Neural crest cell (in vitro differentiated cells): Measurements from ENCODE around the gene HGD. TPM values are rescaled to one million over a fixed set of nuclear protein-coding genes. Genes with fewer than 3 reads are reported as not detected.

ENCODE experiments used
- DNase-seq: peaks from one replicate; pipeline ENCODE4 v3.0.0; 2021; ENCODE audit warnings: low read depth, mixed read lengths, low spot score
- H3K27ac Mint-ChIP-seq: one replicate; pipeline ENCODE4 v1.8.0; 2021; ENCODE audit warnings: mild to moderate bottlenecking, mixed read lengths; ENCODE audit not compliant: unreplicated experiment
- H3K27me3 Mint-ChIP-seq: 2 replicates; pipeline ENCODE4 v1.8.0; 2021; ENCODE audit warnings: low read depth, mild to moderate bottlenecking, mixed read lengths
- H3K36me3 Mint-ChIP-seq: 2 replicates; pipeline ENCODE4 v1.8.0; 2021; ENCODE audit warnings: low read depth, mild to moderate bottlenecking, mixed read lengths
- H3K4me1 Mint-ChIP-seq: 2 replicates; pipeline ENCODE4 v1.8.0; 2021; ENCODE audit warnings: mixed read lengths
- H3K4me3 Mint-ChIP-seq: one replicate; pipeline ENCODE4 v1.8.0; 2021; ENCODE audit warnings: mild to moderate bottlenecking, mixed read lengths
- H3K9me3 Mint-ChIP-seq: 2 replicates; pipeline ENCODE4 v1.8.0; 2021; ENCODE audit warnings: mixed read lengths
- total RNA-seq: library from RNA; stranded (reverse); gene quantifications from 2 replicates; pipeline ENCODE4 v1.2.1, GENCODE V29; 2021
- TF ChIP-seq, protein P1 (sequence below): fragments of 200-600 bp; sonication (generic); conservative IDR thresholded peaks from 2 replicates; pipeline ENCODE4 v1.5.0; 2021; ENCODE audit warnings: antibody characterized with exemption, mild to moderate bottlenecking

HGD gene
- total RNA-seq, 1 donor from 2014 or later, result 1.2 TPM

GRCh38 chr3:120710369-120710768, 28.3 kb upstream of the HGD start:
- Mint-ChIP-seq H3K36me3 (no peaks in the 10 kb centered on the region), H3K9me3 (no peaks in the 10 kb centered on the region)
- TF ChIP-seq, protein P1, sequence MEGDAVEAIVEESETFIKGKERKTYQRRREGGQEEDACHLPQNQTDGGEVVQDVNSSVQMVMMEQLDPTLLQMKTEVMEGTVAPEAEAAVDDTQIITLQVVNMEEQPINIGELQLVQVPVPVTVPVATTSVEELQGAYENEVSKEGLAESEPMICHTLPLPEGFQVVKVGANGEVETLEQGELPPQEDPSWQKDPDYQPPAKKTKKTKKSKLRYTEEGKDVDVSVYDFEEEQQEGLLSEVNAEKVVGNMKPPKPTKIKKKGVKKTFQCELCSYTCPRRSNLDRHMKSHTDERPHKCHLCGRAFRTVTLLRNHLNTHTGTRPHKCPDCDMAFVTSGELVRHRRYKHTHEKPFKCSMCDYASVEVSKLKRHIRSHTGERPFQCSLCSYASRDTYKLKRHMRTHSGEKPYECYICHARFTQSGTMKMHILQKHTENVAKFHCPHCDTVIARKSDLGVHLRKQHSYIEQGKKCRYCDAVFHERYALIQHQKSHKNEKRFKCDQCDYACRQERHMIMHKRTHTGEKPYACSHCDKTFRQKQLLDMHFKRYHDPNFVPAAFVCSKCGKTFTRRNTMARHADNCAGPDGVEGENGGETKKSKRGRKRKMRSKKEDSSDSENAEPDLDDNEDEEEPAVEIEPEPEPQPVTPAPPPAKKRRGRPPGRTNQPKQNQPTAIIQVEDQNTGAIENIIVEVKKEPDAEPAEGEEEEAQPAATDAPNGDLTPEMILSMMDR, result no peak

DNA sequence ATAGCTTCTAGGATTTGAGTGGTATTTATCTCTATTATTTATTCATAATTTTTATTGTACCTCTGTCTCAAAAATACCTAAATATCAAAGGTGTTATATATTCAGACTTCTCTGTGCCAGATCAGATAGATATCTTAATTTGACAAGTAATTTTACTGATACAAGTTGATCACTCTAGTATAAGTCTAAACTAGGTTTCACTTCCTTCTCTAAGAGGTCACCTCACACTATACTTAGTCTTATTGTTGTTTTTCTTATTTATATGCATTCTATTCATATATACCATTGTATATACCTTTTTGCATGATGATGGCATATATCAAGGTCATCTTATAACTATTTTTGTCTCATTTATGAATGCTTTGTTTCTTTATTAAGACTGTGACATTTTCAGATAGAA, 26.4 kb upstream of the HGD start:
- H3K27me3 Mint-ChIP-seq, result no peaks in the 10 kb centered on the region
- no peak overlapping the region for H3K27ac Mint-ChIP-seq
- no peaks in the 10 kb centered on the region for H3K4me1 Mint-ChIP-seq
- no peak for DNase-seq
- TF ChIP-seq, protein P1, result no peak
- H3K9me3 Mint-ChIP-seq, result no peaks in the 10 kb centered on the region
- H3K4me3 Mint-ChIP-seq, result no peak overlapping the region
- H3K36me3 Mint-ChIP-seq, result peaks cover 8% of the 10 kb centered on the region

More at GRCh38 chr3:120710369-120710768, 28.3 kb upstream of the HGD start:
- no peaks in the 10 kb centered on the region for H3K4me1 Mint-ChIP-seq
- DNase-seq, result no peak
- H3K27ac Mint-ChIP-seq, result no peak overlapping the region
- H3K27me3 Mint-ChIP-seq, result no peaks in the 10 kb centered on the region
- H3K4me3 Mint-ChIP-seq, result no peak overlapping the region

- no peaks in the 10 kb centered on the region for H3K4me1 Mint-ChIP-seq
These were observed 24.9 kb upstream of the HGD start for GRCh38 chr3:120706950-120707349.

DNA sequence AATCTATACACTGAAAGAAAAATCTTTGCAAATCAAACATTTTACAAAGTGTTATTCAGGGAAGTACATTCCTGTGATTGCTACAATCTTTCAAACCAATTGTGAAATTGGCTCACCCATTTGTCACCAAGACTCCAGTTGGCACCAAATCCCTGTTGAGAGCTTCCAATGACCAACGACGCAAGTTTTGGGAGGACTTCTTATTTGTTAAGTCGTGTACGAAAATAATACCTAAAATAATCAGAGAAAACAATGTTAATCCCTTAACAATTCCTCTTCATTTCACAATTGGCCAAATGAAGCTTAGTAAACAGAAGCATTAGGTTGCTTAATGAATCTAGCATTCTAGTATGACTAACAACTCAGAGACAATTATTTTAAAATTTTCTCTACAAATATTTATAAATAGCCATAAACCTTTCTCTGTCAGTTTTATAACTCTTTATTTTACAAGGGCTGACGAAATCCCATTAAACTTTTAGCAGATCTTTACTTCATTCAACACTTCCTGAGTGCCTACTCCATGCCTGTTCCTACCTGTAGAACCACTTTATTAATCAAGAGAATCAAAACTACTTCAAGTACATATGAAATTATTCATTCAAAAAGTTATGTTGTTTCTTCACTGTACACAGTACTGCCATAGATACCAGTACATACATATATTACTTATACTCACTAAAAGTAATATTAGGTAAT, 24.0 kb upstream of the HGD start:
- Mint-ChIP-seq H3K9me3 (no peaks in the 10 kb centered on the region), H3K27ac (no peak overlapping the region), H3K36me3 (peaks cover 13% of the 10 kb centered on the region), H3K27me3 (no peaks in the 10 kb centered on the region), H3K4me3 (no peak overlapping the region), H3K4me1 (no peaks in the 10 kb centered on the region)
- DNase-seq, result no peak
- TF ChIP-seq, protein P1, result no peak

More at GRCh38 chr3:120706950-120707349, 24.9 kb upstream of the HGD start:
- Mint-ChIP-seq H3K27me3 (no peaks in the 10 kb centered on the region), H3K36me3 (peaks cover 13% of the 10 kb centered on the region), H3K4me3 (no peak overlapping the region), H3K27ac (no peak overlapping the region), H3K9me3 (no peaks in the 10 kb centered on the region)
- no peak for DNase-seq
- TF ChIP-seq, protein P1, result no peak

- Mint-ChIP-seq H3K27me3 (no peaks in the 10 kb centered on the region), H3K27ac (no peak overlapping the region), H3K4me3 (no peak overlapping the region), H3K36me3 (peaks cover 12% of the 10 kb centered on the region), H3K9me3 (no peaks in the 10 kb centered on the region), H3K4me1 (no peaks in the 10 kb centered on the region)
- TF ChIP-seq, protein P1, result no peak
- DNase-seq, result no peak
These were observed 17.3 kb upstream of the HGD start for GRCh38 chr3:120699333-120699732.
